Activated CD8-positive, alpha-beta memory T cell treated with anti-CD3 and anti-CD28 coated beads for 24 hours (primary cell): ENCODE measurements around the gene TMED1.

Experiments
- DNase-seq: peaks from one replicate; pipeline ENCODE4 v3.0.0-alpha.2; 2020

TMED1 gene

DNA sequence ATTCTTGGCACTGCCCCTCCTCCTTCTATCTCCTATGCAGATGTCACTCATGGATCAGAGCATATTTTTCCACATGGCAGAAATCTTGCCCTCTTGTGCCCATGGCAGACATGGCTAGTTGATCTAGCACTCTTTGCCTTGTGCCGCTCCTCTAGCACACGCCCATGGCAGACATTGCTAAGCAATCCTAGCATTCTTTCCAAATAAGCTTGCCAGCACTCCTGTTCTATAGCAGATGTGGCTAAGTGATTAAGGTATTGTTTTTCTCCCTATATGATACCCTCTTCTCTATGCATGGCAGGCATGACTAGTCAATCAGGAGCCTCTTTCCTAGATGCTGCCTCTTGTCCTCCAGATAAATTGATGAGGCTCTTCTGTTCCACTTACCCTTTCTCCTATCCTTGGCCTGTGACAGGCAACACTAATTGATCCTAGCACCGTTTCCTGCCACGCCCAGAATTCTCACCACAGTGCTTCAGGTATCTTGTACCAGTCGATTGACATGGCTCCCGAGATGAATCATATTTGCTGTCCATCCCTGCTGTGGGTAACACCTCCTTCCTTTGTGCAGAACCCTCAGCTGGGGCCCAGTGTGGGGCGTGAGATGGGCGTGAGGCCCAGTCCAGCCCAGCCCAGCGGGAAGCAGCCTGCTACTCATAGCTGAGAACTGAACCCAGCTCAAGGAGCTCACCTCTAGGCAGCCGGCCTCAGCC is 26.9 kb downstream of the TMED1 start:
- DNase-seq, result no peak

DNA sequence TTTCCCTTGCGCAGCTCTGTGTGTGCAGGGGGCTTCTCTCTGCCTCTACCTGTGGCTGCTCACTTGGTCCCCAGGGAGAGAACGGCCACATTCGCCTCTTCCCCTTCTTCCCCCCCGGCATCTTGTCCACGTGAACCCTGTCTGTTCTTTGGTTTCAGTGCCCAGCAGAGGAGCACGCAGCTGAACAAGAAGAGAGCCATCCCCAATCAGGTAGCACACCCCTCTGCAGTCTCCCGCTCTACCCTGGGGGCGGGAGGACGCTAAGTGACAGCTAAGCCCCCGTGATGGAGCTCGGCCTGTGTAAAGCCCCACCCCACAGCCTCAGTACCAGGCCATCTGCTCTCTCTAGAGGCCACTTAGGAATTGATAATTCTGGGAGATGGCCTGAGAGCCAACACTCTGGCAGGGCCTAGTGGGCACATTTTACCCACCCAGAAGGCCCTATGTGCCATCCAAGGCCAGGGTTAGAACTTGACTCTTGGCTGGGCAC is 30.2 kb downstream of the TMED1 start:
- no peak for DNase-seq

DNA sequence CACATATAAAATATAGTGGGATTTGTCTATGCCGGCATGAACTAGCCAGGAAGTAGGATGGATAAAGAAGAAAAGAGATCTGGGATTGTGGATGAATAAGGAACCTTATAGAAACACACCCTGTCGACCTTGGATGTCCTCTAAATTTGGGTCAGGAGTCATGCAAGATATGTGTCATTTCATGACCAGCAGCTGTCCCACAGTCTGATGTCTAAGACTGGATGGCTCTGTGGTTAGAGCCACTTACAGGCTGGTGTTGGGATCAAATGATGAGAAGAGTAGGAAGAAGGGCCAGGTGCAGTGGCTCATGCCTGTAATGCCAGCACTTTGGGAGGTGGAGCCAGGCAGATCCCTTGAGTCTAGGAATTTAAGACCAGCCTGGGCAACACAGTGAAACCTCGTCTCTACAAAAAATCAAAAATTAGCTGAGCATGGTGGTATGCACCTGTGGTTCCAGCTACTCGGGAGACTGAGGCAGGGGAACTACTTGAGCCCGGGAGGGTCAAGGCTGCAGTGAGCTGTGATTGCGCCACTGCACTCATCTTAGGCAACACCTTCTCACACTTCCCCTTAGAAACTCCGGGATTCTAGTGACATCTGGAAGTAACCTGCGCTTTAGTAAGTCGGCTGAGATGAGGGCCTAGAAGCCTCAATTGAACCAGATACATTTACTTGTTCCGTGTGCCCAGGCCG is 30.8 kb downstream of the TMED1 start:
- no peak for DNase-seq

DNA sequence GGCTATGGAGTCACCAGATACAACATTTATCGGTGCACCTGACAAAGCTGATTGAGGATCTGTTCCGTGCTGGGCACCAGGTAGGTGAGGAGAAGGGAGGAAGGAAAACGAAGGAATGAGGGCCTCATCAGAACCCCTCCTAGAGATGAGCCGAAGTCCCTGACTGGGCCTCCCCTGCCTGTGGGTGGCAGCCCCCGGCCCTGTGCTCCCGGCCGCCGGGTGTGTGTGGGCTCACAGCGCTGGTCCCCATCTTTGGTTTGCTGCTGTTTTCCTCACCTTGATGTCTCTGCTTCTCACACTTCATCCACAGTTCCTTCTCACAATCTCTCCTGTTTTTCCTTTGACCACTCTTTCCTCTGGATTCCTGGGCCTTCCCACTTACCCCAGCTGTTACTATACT is 32.8 kb downstream of the TMED1 start:
- no peak for DNase-seq

DNA sequence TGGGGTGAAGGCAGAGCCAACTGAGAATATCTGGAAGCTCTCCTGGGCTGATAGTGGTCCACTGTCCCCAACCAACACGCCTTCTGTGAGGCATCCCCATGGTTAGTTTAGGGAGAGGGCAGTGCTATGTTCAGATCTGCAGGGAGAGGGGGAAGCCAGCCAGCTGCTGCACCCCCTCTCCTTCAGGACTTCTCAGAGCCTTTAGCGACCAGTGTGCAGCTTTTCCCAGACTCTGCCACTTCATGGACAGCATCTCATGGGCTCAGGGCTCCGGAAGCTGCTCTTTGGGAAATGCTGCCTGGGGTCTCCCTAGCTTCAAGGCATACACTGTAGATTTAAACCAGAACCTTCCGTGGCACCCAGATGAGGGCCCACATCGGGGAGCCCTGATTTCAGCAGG is 33.5 kb downstream of the TMED1 start:
- no peak for DNase-seq

DNA sequence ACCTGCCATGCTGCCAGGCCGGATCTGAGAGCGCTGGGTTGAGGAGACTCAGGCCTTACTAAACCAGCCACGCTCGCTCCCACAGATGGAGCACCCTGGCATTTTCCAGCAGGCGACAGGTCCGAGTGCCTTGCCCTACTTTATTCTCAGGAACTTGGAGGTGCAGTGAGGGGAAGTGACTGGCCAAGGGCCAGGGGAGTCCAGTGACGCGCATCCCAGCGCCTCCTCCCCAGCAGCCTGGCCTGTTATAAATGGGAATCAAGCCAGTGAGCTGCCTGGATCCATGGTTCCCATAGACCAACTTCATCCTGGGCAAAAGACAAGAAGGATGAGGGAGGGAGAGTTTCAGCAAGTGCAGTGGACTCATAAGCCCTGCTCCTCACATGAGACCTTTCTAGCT is 35.5 kb downstream of the TMED1 start:
- DNase-seq, result no peak

DNA sequence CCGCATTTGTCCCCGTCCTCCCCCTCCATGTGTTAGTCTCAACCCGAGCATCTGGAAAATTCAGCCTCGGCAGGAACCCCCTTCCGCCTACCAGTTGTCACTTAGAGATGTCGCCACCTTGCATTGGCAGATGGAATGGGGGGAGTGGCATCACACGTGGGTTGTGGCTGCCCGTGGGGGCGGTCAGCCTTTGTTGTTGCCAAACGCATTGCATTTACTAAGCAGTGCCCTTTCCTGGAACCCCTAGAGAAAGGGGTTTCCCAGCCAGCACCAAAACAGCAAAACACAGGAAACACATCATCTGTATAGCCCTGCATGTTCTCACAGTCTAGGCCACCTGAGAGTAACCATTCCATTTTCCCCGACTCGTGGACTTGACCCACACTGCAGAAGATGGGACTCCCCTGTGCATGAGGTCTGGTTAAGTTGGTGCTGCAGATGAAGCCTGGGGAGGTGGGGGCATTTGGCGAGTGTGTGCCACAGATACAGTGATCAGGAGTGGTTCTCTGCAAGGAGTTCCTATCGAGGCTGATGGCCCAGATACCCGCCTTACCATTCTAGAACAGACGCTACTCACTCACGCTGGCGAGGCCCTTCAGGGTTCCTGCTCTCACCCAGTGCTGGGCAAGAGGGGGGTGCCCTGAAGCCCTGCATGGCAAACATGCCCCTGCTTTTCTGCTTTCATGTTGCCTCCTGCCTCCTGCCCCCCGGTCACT is 38.3 kb downstream of the TMED1 start:
- DNase-seq, result peak; percentile 91

DNA sequence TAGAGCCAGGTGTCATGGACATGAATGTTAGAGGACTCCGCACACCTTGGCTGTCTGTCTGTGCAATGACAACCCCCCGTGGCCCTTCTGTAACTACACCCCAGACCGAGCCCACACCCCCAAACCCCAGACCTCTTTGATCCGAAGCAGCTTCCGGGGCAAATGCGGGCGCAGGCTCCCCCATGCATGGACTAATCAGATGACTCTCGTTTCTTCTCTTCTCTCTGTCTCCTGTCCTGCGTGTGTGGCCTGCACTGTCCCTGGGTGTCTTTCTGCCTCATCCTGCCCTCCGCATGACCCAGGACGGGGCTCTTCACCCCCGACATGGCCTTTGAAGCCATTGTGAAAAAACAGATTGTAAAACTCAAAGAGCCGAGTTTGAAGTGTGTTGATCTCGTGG is 38.9 kb downstream of the TMED1 start:
- no peak for DNase-seq

DNA sequence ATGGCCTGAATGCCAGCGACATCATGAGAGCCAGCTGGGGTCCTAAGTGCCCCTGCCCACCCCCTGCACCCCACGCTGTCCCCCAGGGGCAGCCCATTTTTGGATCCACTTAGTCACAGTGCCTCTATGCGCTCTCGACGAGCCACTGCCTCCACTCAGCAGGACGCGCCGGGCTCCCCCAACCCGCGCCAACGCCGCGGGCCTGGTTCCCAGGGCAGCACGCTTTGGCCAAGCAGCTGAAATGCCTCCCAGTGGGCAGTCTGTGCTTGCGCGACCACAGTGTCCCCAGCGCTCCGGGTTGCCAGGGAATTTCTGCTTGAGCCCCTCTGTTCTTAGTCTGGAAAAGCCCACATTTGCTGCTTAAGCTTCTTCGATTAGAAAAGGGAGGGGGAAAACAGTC is 39.4 kb downstream of the TMED1 start:
- no peak for DNase-seq

DNA sequence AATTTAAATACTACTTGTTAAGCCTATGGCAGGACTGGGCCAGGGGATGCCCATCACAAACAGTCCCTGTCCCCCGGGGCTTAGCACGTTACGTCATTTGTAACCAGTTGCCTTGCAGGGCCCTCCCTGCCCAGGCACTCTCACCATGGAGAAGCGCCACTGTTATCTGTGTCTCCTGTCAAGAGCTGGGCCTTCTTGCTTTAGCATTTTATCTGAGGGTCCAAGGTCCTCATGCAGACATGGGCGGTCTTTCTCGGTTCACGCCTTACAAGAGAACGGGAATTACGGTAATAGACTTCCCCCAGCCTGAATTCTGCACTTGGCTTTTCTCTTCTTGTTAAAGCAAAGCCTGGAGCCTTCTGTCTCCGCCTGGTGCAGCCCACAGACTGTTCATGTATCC is 46.1 kb downstream of the TMED1 start:
- DNase-seq, result no peak

DNA sequence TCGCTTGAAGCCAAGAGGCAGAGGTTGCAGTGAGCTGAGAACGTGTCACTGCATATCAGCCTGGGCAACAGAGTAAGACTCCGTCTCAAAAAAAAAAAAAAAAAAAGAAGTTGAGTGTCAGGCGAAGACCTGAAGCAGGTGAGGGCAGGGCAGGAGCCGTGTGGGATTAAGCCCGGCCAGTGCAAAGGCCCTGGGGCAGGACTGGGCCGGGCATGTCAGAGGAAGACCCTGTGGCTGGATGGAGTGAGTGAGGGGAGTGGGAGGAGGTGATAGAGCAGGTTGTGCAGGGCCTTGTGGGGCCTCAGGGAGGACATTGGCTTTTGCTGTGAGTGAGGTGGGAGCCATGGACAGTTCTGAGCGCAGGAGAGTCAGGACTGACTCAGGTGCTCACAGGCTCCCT is 47.9 kb downstream of the TMED1 start:
- DNase-seq, result no peak

DNA sequence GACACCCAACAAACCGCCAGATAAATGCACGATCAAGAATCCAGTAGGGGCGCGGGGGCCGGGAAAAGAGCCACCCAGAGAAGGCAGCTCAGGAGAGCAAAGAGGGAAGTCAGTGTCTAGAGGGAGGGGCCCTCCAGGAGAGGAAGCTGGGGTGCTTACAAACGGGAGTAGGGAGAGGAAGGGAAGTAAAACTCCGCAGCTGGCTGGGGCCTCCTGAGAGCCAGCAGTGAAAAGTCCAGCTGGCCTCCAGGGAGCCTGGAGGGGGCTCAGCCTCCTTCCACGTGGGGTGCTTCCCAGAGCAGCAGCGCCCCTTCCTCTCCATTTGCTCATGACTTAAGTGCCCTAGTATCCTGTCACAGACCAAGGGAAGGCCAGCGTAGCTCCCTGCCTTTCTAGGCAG is 51.8 kb downstream of the TMED1 start:
- DNase-seq, result no peak

DNA sequence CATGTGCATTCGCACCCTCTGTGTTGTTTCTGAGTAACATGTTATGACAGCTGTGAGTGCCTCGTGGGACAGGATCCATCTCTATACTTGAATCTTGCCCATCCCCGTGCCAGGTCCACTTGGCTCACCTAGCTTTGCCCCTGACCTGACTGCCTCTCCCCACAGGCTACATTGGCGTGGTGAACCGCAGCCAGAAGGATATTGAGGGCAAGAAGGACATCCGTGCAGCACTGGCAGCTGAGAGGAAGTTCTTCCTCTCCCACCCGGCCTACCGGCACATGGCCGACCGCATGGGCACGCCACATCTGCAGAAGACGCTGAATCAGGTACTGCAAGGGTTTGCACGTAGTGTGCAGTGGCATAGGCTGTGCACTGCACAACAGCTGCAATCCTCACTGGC is 53.2 kb downstream of the TMED1 start:
- DNase-seq, result no peak
